ENCODE data around the gene PHLPP1. TPM values are rescaled to one million over a fixed set of nuclear protein-coding genes. Genes with fewer than 3 reads are reported as not detected.

The PHLPP1 gene
- total and polyA plus RNA-seq, 2 donors from 2014 or later = 2.9 to 13.0 TPM

GRCh38 chr18:62844850-62845643, 129.7 kb downstream of the PHLPP1 start:
- no peak for TF ChIP-seq CTCF (IDR thresholded peaks at IDR 0.05; ENCODE audit: borderline replicate concordance, extremely low read depth, insufficient read depth)
- DNase-seq = no peak
- Histone ChIP-seq H3K9me3 (ENCODE audit: control insufficient read depth in 2 of 3, insufficient read depth in 1 of 3, low read length in 3 of 3) (no peaks in the 10 kb centered on the region), H3K36me3 (ENCODE audit: control insufficient read depth in 2 of 3, insufficient read depth in 3 of 3, low read length in 3 of 3) (no peaks in the 10 kb centered on the region), H3K27me3 (ENCODE audit: control insufficient read depth, insufficient read depth, low read length) (no peaks in the 10 kb centered on the region), H3K4me1 (ENCODE audit: control insufficient read depth in 2 of 3, insufficient read depth in 2 of 3, low read depth in 1 of 3, low read length in 3 of 3) (no peaks in the 10 kb centered on the region), H3K9ac (ENCODE audit: low read length in 3 of 3) (no peak overlapping the region), H3K4me3 (ENCODE audit: low read length in 3 of 3) (no peak overlapping the region), H3K27ac (ENCODE audit: low read depth in 2 of 2, low read length in 2 of 2) (no peak overlapping the region)
- no peak for FAIRE-seq
- intact Hi-C loops (cut with DNase I) = no loop called here

GRCh38 chr18:62846313-62846712, 131.0 kb downstream of the PHLPP1 start:
- FAIRE-seq (no peak), DNase-seq (no peak)
- no peak overlapping the region for H3K9ac ChIP-seq (ENCODE audit: low read length in 3 of 3)
- H3K27ac ChIP-seq (ENCODE audit: low read depth in 2 of 2, low read length in 2 of 2) = no peak overlapping the region
- no peaks in the 10 kb centered on the region for H3K9me3 ChIP-seq (ENCODE audit: control insufficient read depth in 2 of 3, insufficient read depth in 1 of 3, low read length in 3 of 3)
- H3K27me3 ChIP-seq (ENCODE audit: control insufficient read depth, insufficient read depth, low read length) = no peaks in the 10 kb centered on the region
- H3K4me1 ChIP-seq (ENCODE audit: control insufficient read depth in 2 of 3, insufficient read depth in 2 of 3, low read depth in 1 of 3, low read length in 3 of 3) = no peaks in the 10 kb centered on the region
- no peak overlapping the region for H3K4me3 ChIP-seq (ENCODE audit: low read length in 3 of 3)
- no peak for TF ChIP-seq CTCF (IDR thresholded peaks at IDR 0.05; ENCODE audit: borderline replicate concordance, extremely low read depth, insufficient read depth)
- intact Hi-C loops (cut with DNase I) = no loop called here
- H3K36me3 ChIP-seq (ENCODE audit: control insufficient read depth in 2 of 3, insufficient read depth in 3 of 3, low read length in 3 of 3) = no peaks in the 10 kb centered on the region

- no peak overlapping the region for H3K4me3 ChIP-seq (ENCODE audit: low read length in 3 of 3)
- no peaks in the 10 kb centered on the region for H3K9me3 ChIP-seq (ENCODE audit: control insufficient read depth in 2 of 3, insufficient read depth in 1 of 3, low read length in 3 of 3)
- H3K36me3 ChIP-seq (ENCODE audit: control insufficient read depth in 2 of 3, insufficient read depth in 3 of 3, low read length in 3 of 3) = no peaks in the 10 kb centered on the region
- H3K9ac ChIP-seq (ENCODE audit: low read length in 3 of 3) = no peak overlapping the region
- intact Hi-C loops (cut with DNase I) = no loop called here
- DNase-seq (no peak), FAIRE-seq (no peak)
- no peak for TF ChIP-seq CTCF (IDR thresholded peaks at IDR 0.05; ENCODE audit: borderline replicate concordance, extremely low read depth, insufficient read depth)
- H3K4me1 ChIP-seq (ENCODE audit: control insufficient read depth in 2 of 3, insufficient read depth in 2 of 3, low read depth in 1 of 3, low read length in 3 of 3) = no peaks in the 10 kb centered on the region
- no peaks in the 10 kb centered on the region for H3K27me3 ChIP-seq (ENCODE audit: control insufficient read depth, insufficient read depth, low read length)
- H3K27ac ChIP-seq (ENCODE audit: low read depth in 2 of 2, low read length in 2 of 2) = no peak overlapping the region
Observed at GRCh38 chr18:62847081-62847480, 131.7 kb downstream of the PHLPP1 start.

Data from kidney (tissue), 14 donors.